Smooth muscle cell (in vitro differentiated cells): ENCODE measurements around the gene PTPN7. TPM values are rescaled to one million over a fixed set of nuclear protein-coding genes. Genes with fewer than 3 reads are reported as not detected.
"Not testable (repeated sequence)": the region's sequence is repeated elsewhere in the genome, so short reads cannot be mapped to it uniquely, and the experiment has no call there.

Experiments
- DNase-seq: peaks from one replicate; lab custom pipeline; 2025; ENCODE audit not compliant: unreplicated experiment; lab: John Stamatoyannopoulos, UW
- H2AFZ ChIP-seq: fragments of 200-600 bp; sonication (generic); 2 replicates; pipeline ENCODE4 v1.6.0; 2016; ENCODE audit warnings: antibody characterized with exemption, low read depth, mild to moderate bottlenecking
- H3F3A ChIP-seq: fragments of 200-600 bp; sonication (generic); 2 replicates; pipeline ENCODE4 v1.6.0; 2017; ENCODE audit warnings: antibody characterized with exemption, low read depth
- H3K27ac ChIP-seq: fragments of 200-600 bp; sonication (generic); 2 replicates; pipeline ENCODE4 v1.5.1; 2016; ENCODE audit warnings: low read depth, mild to moderate bottlenecking
- H3K27me3 ChIP-seq: fragments of 200-600 bp; sonication (generic); 2 replicates; pipeline ENCODE4 v1.6.1; 2016; ENCODE audit warnings: low read depth, mild to moderate bottlenecking
- H3K36me3 ChIP-seq: fragments of 200-600 bp; sonication (generic); 2 replicates; pipeline ENCODE4 v1.5.1; 2016; ENCODE audit warnings: low read depth
- H3K4me1 ChIP-seq: fragments of 200-600 bp; sonication (generic); 2 replicates; pipeline ENCODE4 v1.5.1; 2016; ENCODE audit warnings: low read depth
- H3K4me2 ChIP-seq: fragments of 200-600 bp; sonication (generic); 2 replicates; pipeline ENCODE4 v1.6.0; 2016; ENCODE audit warnings: mild to moderate bottlenecking
- H3K4me3 ChIP-seq: fragments of 200-600 bp; sonication (generic); 2 replicates; pipeline ENCODE4 v1.5.1; 2016; ENCODE audit warnings: mild to moderate bottlenecking
- H3K79me2 ChIP-seq: fragments of 200-600 bp; sonication (generic); 2 replicates; pipeline ENCODE4 v1.6.0; 2016; ENCODE audit warnings: low read depth, mild to moderate bottlenecking
- H3K9ac ChIP-seq: fragments of 200-600 bp; sonication (generic); 2 replicates; pipeline ENCODE4 v1.6.0; 2016; ENCODE audit warnings: low read depth
- H3K9me3 ChIP-seq: fragments of 200-600 bp; sonication (generic); replicated peaks from 2 replicates; pipeline ENCODE4 v1.5.1; 2016; ENCODE audit warnings: low read depth
- H4K20me1 ChIP-seq: fragments of 200-600 bp; sonication (generic); 2 replicates; pipeline ENCODE4 v1.6.0; 2016; ENCODE audit warnings: low read depth
- WGBS: methylation state at CpG from one replicate; pipeline ENCODE4 v1.1.7; 2016; ENCODE audit warnings: low lambda C conversion rate; 5-methylcytosine and 5-hydroxymethylcytosine counted together
- polyA plus RNA-seq: library from polyadenylated mRNA; unstranded; fragments of >200 nt; fragmentation: Nextera tagmentation; extraction: Ambion mirVana; gene quantifications from 2 replicates; pipeline ENCODE4 v1.2.1, GENCODE V29; 2016
- total RNA-seq: library from RNA; depleted of rRNA; stranded (reverse); fragments of >200 nt; gene quantifications from 2 replicates; pipeline ENCODE4 v1.2.3, GENCODE V29; 2014
- TF ChIP-seq, protein P1 (sequence below): fragments of 200-600 bp; sonication (generic); IDR thresholded peaks from 2 replicates; pipeline ENCODE4 v1.5.1; 2017; ENCODE audit warnings: borderline replicate concordance, mild to moderate bottlenecking, antibody characterized with exemption; ENCODE audit not compliant: insufficient read depth, poor library complexity, severe bottlenecking

PTPN7 gene
- total and polyA plus RNA-seq, 2 experiments from 2014 or later: not detected

DNA sequence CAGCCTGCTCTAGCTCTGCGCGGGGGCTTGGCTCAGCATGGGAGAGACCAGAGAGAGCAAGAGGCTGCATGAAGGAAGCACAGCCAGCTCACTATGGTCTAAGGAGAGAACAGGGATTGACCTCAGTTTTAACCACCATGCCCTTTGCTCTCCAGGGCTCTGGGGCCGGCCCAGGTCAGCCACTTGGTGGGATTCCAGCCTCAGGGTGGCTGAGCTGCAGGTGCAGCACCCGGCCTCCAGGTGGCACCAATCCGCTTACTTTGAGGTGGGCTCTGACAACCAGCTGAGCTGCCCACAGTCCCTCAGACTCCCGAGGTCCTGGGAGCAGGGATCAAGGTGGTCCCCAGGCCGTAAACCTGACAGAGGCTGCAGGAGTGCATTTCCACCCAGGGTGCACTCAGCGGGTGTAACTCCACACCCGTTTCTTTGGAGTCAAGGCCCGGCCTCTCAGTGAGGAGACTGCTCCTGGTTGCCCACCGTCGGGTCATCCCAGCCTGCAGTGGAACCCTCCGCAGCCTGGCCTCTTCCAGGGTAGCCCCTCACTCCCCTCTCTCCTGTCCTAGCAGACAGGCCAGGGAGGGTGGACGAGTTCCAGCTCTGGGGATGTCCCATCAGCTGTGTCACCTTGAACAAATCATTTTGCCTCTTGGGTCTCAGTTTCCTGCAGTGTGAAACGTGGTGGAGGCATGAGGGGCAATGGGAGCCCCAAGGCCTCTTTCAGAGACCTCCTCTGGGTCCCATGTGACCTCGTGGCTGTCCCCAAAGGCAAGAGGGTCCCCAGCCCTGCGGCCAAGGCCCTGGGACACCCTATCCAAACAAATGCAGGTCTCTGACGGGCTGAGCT lies 32.6 kb upstream of the PTPN7 start:
- peaks cover 33% of the 10 kb centered on the region for H3K27me3 ChIP-seq
- H3K4me1 ChIP-seq: peaks cover 6% of the 10 kb centered on the region
- DNase-seq: peak; percentile 26
- H3K4me3 ChIP-seq: peak overlapping the region; percentile 46
- H3F3A ChIP-seq: no peaks in the 10 kb centered on the region
- H3K9me3 ChIP-seq: no peaks in the 10 kb centered on the region
- no peak overlapping the region for H3K9ac ChIP-seq
- H3K79me2 ChIP-seq: no peaks in the 10 kb centered on the region
- no peaks in the 10 kb centered on the region for H3K36me3 ChIP-seq
- 47% methylated on average over 18 of the region's 18 CpGs for WGBS
- H4K20me1 ChIP-seq: no peaks in the 10 kb centered on the region
- H3K4me2 ChIP-seq: peak overlapping the region; percentile 86
- TF ChIP-seq, protein P1, sequence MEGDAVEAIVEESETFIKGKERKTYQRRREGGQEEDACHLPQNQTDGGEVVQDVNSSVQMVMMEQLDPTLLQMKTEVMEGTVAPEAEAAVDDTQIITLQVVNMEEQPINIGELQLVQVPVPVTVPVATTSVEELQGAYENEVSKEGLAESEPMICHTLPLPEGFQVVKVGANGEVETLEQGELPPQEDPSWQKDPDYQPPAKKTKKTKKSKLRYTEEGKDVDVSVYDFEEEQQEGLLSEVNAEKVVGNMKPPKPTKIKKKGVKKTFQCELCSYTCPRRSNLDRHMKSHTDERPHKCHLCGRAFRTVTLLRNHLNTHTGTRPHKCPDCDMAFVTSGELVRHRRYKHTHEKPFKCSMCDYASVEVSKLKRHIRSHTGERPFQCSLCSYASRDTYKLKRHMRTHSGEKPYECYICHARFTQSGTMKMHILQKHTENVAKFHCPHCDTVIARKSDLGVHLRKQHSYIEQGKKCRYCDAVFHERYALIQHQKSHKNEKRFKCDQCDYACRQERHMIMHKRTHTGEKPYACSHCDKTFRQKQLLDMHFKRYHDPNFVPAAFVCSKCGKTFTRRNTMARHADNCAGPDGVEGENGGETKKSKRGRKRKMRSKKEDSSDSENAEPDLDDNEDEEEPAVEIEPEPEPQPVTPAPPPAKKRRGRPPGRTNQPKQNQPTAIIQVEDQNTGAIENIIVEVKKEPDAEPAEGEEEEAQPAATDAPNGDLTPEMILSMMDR: peak; percentile 83
- H2AFZ ChIP-seq: peak overlapping the region; percentile 51
- H3K27ac ChIP-seq: no peak overlapping the region

- H3K79me2 ChIP-seq, H3K27ac ChIP-seq, H3K4me1 ChIP-seq, H2AFZ ChIP-seq, H3K36me3 ChIP-seq, DNase-seq, H3F3A ChIP-seq, H3K4me3 ChIP-seq, H3K4me2 ChIP-seq, H4K20me1 ChIP-seq, H3K9me3 ChIP-seq, H3K9ac ChIP-seq: not testable (repeated sequence)
- H3K27me3 ChIP-seq: peaks cover 23% of the 10 kb centered on the region
- WGBS: 98% methylated on average over 18 of the region's 33 CpGs
Observed at GRCh38 chr1:202191391-202191790, 31.0 kb upstream of the PTPN7 start.

DNA sequence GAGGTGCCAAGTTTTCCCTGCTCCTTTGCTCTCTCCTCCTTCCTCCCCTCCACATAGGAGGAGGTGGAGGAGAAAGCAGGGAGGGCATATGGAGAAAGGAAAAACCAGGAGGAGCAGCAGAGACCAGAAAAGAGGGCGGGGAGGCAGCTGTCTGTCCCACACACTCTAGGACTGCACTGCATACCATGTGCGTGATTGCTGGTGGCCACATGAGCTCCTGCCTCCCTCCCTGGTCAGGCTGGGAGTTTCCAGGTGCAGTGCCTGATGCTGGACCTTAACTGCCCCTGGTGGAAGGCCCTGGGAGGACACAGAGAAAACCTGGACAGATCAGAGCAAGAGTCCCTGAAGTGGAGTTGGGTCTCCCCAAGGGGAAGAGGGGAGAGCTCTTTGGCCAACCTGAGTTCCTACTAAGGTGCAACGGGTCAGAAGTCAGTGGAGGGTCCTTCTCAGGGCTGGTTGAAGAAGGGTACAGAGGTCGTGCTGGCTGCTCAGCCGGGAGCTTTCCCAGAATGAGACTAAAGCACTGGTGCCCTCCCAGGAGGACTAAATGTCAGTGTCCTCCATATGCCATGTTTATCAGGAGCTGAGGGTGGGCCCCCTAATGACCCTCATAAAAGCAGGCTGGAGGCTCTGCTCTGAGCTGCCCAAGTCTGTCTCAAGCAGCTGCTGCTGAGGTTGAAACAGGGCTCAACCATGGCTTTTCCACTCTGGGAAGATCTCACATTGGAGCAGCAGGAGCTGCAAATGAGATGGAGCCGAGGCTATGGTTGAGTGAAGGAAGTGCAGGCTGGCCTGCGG lies 29.7 kb upstream of the PTPN7 start:
- Histone ChIP-seq H3K4me2 (no peak overlapping the region), H3F3A (no peaks in the 10 kb centered on the region), H3K9me3 (no peaks in the 10 kb centered on the region), H3K27me3 (peaks cover 19% of the 10 kb centered on the region), H3K79me2 (no peaks in the 10 kb centered on the region), H3K36me3 (no peaks in the 10 kb centered on the region), H3K9ac (no peak overlapping the region), H3K27ac (no peak overlapping the region), H3K4me1 (peaks cover 6% of the 10 kb centered on the region), H2AFZ (no peak overlapping the region), H3K4me3 (no peak overlapping the region), H4K20me1 (no peaks in the 10 kb centered on the region)
- DNase-seq: no peak
- TF ChIP-seq, protein P1: no peak
- WGBS: 66% methylated on average over 7 of the region's 7 CpGs

- H3K79me2 ChIP-seq: no peaks in the 10 kb centered on the region
- no peaks in the 10 kb centered on the region for H3F3A ChIP-seq
- no peak overlapping the region for H3K9ac ChIP-seq
- 52% methylated on average over 20 of the region's 20 CpGs for WGBS
- no peaks in the 10 kb centered on the region for H3K36me3 ChIP-seq
- H3K4me1 ChIP-seq: peaks cover 9% of the 10 kb centered on the region
- H2AFZ ChIP-seq: no peak overlapping the region
- H3K4me2 ChIP-seq: no peak overlapping the region
- H3K27me3 ChIP-seq: peaks cover 11% of the 10 kb centered on the region
- H3K4me3 ChIP-seq: no peak overlapping the region
- H4K20me1 ChIP-seq: no peaks in the 10 kb centered on the region
- TF ChIP-seq, protein P1: peak; percentile 89
- H3K9me3 ChIP-seq: no peaks in the 10 kb centered on the region
- DNase-seq: peak; percentile 52
- no peak overlapping the region for H3K27ac ChIP-seq
Observed at GRCh38 chr1:202189001-202189790, 28.8 kb upstream of the PTPN7 start.
